Myocyte (in vitro differentiated cells): ENCODE results near the gene OR10G7. TPM values are rescaled to one million over a fixed set of nuclear protein-coding genes. Genes with fewer than 3 reads are reported as not detected.
"Not testable (repeated sequence)": the region's sequence is repeated elsewhere in the genome, so short reads cannot be mapped to it uniquely, and the experiment has no call there.

ENCODE experiments used
- DNase-seq: peaks from one replicate; pipeline ENCODE4 v3.0.0-alpha.2; 2012; ENCODE audit warnings: low read depth
- total RNA-seq: library from RNA; depleted of rRNA; stranded (reverse); fragments of >200 nt; gene quantifications from 2 replicates; pipeline ENCODE4 v1.2.3, GENCODE V29; 2014

OR10G7 gene
- total RNA-seq, 1 donor from 2014 or later = not detected

DNA sequence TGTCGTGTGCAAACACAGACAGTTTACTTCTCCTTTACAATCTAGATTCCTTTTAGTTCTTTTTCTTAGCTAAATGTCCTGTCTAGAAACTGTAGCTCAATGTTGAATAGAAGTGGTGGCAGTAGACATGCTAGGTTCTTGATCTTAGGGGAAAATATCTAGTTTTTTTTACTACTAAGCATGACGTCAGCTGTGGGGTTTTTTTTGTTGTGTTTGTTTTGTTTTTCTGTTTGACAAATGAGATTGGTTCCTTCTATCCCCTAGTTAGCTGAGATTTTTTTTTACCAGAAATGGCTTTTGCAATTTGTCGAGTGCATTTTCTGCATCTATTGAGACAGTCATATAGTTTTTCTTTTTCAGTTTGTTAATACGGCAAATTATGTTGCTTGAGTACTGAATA, 2.3 kb upstream of the OR10G7 start:
- DNase-seq = no peak

DNA sequence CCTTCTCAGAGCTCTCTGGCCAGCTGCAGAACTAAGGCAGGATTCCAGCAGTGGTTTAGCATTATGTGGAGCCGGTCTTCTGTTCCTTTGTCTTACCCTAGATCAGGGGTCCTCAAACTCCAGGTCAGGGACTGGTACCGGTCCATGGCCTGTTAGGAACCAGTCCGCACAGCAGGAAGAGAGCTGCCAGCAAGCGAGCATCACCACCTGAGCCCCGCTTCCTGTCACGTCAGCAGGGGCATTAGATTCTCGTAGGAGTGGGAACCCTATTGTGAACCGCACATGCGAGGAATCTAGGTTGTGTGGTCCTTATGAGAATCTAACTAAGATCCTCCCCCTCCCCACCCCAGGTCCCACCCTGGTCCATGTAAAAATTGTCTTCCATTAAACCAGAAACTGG, 1.6 kb downstream of the OR10G7 start:
- DNase-seq = no peak

DNA sequence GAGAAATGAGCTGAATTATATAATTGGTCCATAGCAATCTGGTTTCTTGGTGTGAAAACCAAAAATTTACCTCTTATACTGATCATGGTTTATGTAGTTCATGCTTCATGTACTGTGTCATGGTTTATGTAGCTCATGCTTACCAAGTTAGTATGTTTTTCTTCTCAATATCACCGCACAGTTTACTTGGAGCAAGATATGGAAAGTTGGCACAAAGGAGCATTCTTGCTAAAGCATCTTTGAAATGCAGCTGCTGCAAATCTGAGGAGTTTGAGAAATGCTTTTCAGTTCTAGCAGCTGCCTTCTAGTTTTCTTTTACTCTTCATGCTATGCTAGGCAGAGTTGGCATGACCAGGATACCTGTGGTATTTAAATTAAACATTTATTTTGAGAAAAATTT, 4.5 kb downstream of the OR10G7 start:
- peak; percentile 2 for DNase-seq

DNA sequence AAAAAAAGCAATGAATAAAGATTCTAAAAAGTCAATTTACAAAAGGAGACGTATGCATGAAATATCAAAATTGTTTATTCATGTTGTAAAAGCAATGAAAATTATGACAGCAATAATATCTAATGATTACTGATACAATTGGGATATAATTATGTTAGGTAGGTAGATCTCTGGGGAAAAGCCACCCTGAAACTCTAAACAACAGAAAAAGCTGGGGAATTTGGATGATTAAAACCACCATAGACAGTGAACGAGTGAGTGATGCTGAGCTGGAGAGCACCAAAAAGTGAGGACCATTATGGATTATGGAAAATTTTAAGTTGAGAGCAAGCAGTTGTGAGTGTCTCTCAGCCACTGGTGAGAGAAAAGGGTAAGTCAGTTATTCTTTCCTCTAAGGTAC, 14.6 kb downstream of the OR10G7 start, which contains the start of gene OR10G8:
Gene OR10G8 (plus strand): TSS at position 301 of the 400 bp plus-strand sequence. CDS start 2,825 bp downstream, outside the sequence.
- no peak for DNase-seq

DNA sequence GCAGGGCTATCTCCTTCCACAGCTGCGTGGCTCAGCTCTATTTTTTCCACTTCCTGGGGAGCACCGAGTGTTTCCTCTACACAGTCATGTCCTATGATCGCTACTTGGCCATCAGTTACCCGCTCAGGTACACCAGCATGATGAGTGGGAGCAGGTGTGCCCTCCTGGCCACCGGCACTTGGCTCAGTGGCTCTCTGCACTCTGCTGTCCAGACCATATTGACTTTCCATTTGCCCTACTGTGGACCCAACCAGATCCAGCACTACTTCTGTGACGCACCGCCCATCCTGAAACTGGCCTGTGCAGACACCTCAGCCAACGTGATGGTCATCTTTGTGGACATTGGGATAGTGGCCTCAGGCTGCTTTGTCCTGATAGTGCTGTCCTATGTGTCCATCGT, 25.3 kb downstream of the OR10G7 start:
- DNase-seq = not testable (repeated sequence)

DNA sequence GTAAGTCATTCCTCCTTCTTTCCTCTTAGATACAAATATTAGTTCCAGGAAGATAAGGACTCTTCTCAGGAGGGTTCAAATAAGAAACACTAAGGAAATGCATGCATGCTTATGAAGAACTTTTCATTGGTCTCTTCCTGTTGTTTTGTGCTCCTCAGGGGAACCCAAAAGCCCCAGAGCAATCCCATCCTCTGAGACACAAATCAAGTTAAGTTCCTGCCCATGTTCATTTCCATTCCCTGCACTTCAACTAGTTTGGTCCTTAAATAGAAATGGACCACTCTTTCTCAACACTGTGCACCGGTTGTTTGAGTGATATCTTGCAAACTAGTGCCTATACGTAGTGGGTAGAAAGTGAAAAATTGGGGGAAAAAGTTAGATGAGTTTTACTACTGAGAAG, 28.4 kb downstream of the OR10G7 start, which contains the start of gene OR10G4:
Gene OR10G4 (plus strand): TSS at position 301 of the 400 bp plus-strand sequence. CDS start 2,578 bp downstream, outside the sequence.
- DNase-seq = no peak

DNA sequence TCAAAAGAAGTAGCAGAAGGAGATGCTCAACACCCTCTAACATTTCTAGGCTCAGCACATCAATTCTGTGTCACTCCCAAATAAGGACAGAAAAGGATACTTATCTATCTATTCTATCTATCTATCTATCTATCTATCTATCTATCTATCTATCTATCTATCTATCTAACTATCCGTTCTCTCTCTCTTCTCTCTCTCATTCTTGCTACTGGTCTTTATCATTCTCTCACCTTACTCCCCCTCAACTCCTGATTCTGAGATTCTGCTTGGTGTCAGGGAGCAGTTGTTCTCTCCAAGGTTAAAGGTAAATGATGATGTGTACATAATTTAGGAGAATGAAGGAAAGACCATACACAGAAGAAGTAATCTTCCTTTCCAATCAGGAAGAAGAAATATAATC, 46.0 kb downstream of the OR10G7 start, which contains the start of gene OR10G6:
Gene OR10G6 (minus strand): TSS at position 43 of the 400 bp plus-strand sequence. CDS start 0 bp downstream, at position 43.
- DNase-seq = no peak

Other genes starting within 250 kb of the OR10G7 start
- not detected in 2 replicates for gene OR6M1, start 235.0 kb downstream of the OR10G7 start, total RNA-seq
- not detected in 2 replicates for gene TMEM225, start 155.7 kb downstream of the OR10G7 start, total RNA-seq
- gene OR8D4, start 139.2 kb downstream of the OR10G7 start, total RNA-seq = not detected in 2 replicates
- not detected in 2 replicates for gene OR4D5, start 101.7 kb downstream of the OR10G7 start, total RNA-seq
- gene OR6T1, start 97.5 kb downstream of the OR10G7 start, total RNA-seq = not detected in 2 replicates
- not detected in 2 replicates for gene OR10S1, start 63.5 kb downstream of the OR10G7 start, total RNA-seq
- gene OR10G6, start 46.2 kb downstream of the OR10G7 start, total RNA-seq = not detected in 2 replicates
- gene OR10G4, start 28.3 kb downstream of the OR10G7 start, total RNA-seq = not detected in 2 replicates
- gene OR10G9, start 18.3 kb downstream of the OR10G7 start, total RNA-seq = not detected in 2 replicates
- gene OR10G8, start 14.5 kb downstream of the OR10G7 start, total RNA-seq = not detected in 2 replicates
- 12.3 and 44.1 TPM in 2 replicates for gene VWA5A, start 74.1 kb upstream of the OR10G7 start, total RNA-seq
- gene OR10D3, start 142.0 kb upstream of the OR10G7 start, total RNA-seq = not detected in 2 replicates
- not detected in 2 replicates for gene OR8G1, start 199.8 kb upstream of the OR10G7 start, total RNA-seq
- not detected in 2 replicates for gene OR8G5, start 215.1 kb upstream of the OR10G7 start, total RNA-seq